PC-9 (cell line): ENCODE data around the gene ZBED4. TPM values are rescaled to one million over a fixed set of nuclear protein-coding genes. Genes with fewer than 3 reads are reported as not detected.

Experiments used
- BruUV-seq: library from RNA; stranded (reverse); fragments of 400-500 nt; replicated peaks from 2 replicates; lab custom pipeline; 2021; lab: Mats Ljungman, UMichigan
- CTCF ChIA-PET: fragments of 300-600 bp; sonication (Branson Sonifier 250); formaldehyde crosslinking; loops from one replicate; lab custom pipeline; 2022; ENCODE audit warnings: antibody characterized with exemption; lab: Charles Lee
- POLR2A ChIA-PET: fragments of 300-600 bp; sonication (Branson Sonifier 250); formaldehyde crosslinking; loops from one replicate; lab custom pipeline; 2022; ENCODE audit warnings: antibody characterized with exemption; ENCODE audit not compliant: unreplicated experiment; lab: Charles Lee
- DNase-seq, 2 experiments: peaks; one replicate each; pipeline versions ENCODE4 v3.0.0 to v3.0.0-alpha.2; 2015 to 2022; ENCODE audit warnings: mixed read lengths in 1 of 2
- H2AFZ ChIP-seq: fragments of 200-600 bp; sonication (generic); 2 replicates; pipeline ENCODE4 v1.8.1; 2017; ENCODE audit warnings: antibody characterized with exemption
- H3F3A ChIP-seq: fragments of 200-600 bp; sonication (generic); 2 replicates; pipeline ENCODE4 v1.8.1; 2017; ENCODE audit warnings: antibody characterized with exemption, mild to moderate bottlenecking, low read depth; ENCODE audit not compliant: insufficient read depth
- H3K27ac ChIP-seq: fragments of 200-600 bp; sonication (generic); 2 replicates; pipeline ENCODE4 v1.6.1; 2016; ENCODE audit warnings: mixed run types
- H3K27me3 ChIP-seq: fragments of 200-600 bp; sonication (generic); 2 replicates; pipeline ENCODE4 v1.6.1; 2016; ENCODE audit warnings: low read depth, mixed run types; ENCODE audit not compliant: insufficient read depth
- H3K36me3 ChIP-seq: fragments of 200-600 bp; sonication (generic); 2 replicates; pipeline ENCODE4 v1.6.1; 2016; ENCODE audit warnings: low read depth, mixed run types
- H3K4me1 ChIP-seq: fragments of 200-600 bp; sonication (generic); replicated peaks from 2 replicates; pipeline ENCODE4 v1.6.1; 2016; ENCODE audit warnings: mixed run types; ENCODE audit not compliant: insufficient read depth
- H3K4me2 ChIP-seq: fragments of 200-600 bp; sonication (generic); 2 replicates; pipeline ENCODE4 v1.6.1; 2017; ENCODE audit warnings: mixed run types
- H3K4me3 ChIP-seq: fragments of 200-600 bp; sonication (generic); 2 replicates; pipeline ENCODE4 v1.6.1; 2016; ENCODE audit warnings: mixed run types
- H3K79me2 ChIP-seq: fragments of 200-600 bp; sonication (generic); 2 replicates; pipeline ENCODE4 v1.6.1; 2017; ENCODE audit warnings: low read depth, mixed run types
- H3K9me2 ChIP-seq: fragments of 200-600 bp; sonication (generic); 2 replicates; pipeline ENCODE4 v1.8.1; 2017; ENCODE audit warnings: mild to moderate bottlenecking; ENCODE audit not compliant: insufficient read depth
- H3K9me3 ChIP-seq: fragments of 200-600 bp; sonication (generic); 2 replicates; pipeline ENCODE4 v1.8.1; 2016; ENCODE audit warnings: low read depth; ENCODE audit not compliant: insufficient read depth
- H4K20me1 ChIP-seq: fragments of 200-600 bp; sonication (generic); 2 replicates; pipeline ENCODE4 v1.8.1; 2017; ENCODE audit not compliant: insufficient read depth
- EZH2 ChIP-seq: fragments of 200-600 bp; sonication (generic); IDR thresholded peaks from 2 replicates; pipeline ENCODE4 v1.8.0; 2017; ENCODE audit warnings: antibody characterized with exemption, low read depth
- intact Hi-C: fragments of 100-400 bp; cut with micrococcal nuclease; formaldehyde crosslinking; loops from one replicate; pipeline ENCODE4 v1.10.0; 2022; ENCODE audit not compliant: unreplicated experiment
- total RNA-seq: library from RNA; stranded (reverse); gene quantifications from 2 replicates; pipeline ENCODE4 v1.2.3, GENCODE V29; 2021
- TF ChIP-seq, protein P1 (sequence below): fragments of 200-600 bp; sonication (generic); conservative IDR thresholded peaks from 2 replicates; pipeline ENCODE4 v1.6.1; 2017; ENCODE audit warnings: mixed run types, antibody characterized with exemption, mild to moderate bottlenecking, moderate library complexity

The ZBED4 gene
- total RNA-seq, 1 experiment from 2014 or later, result 21.4 TPM

DNA sequence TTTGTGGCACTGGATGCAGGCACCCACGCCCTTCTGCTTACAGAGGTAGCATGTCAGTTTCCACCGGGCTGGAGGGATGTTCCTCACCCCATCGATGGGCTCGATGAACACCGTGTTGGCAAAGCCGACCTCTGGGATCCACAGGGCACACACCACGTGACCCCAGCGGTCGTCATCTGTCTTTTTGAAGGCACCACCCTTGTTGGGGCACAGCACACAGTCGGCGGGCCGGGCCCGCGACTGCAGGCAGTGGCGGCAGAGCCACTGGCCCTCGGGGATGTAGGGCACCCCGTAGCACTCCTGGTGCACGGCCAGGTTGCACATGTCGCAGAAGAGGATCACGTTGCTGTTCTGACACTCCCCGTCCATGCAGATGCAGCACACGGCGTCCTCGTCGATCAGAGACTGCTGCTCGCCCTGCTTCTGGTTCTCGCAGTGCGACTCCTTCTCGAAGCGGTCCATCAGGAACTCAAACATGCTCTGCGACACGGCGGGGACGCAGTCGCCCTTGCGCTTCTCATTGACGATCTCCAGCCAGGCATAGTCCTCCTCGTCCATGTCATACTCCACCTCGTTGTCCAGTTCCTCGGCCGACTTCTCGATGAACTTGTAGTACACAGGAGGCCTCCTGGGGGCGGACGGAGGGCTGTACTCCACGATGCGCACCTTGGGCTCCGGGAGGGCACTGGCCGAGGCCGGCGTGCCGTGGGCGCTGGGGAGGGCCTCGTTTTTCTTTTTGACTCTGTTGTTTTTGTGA, 30.2 kb upstream of the ZBED4 start:
- Histone ChIP-seq H3K36me3 (peaks cover 34% of the 10 kb centered on the region), H3K79me2 (peaks cover 86% of the 10 kb centered on the region), H3K4me2 (no peak overlapping the region), H4K20me1 (peaks cover 84% of the 10 kb centered on the region), H3K4me3 (no peak overlapping the region), H3K4me1 (peaks cover 17% of the 10 kb centered on the region), H3K9me3 (no peaks in the 10 kb centered on the region), H3K27me3 (no peaks in the 10 kb centered on the region), H2AFZ (no peak overlapping the region), H3F3A (no peaks in the 10 kb centered on the region), H3K27ac (no peak overlapping the region), H3K9me2 (no peaks in the 10 kb centered on the region)
- POLR2A ChIA-PET, result no interaction called here
- no TSS peak for BruUV-seq
- intact Hi-C loops, result no loop called here
- CTCF ChIA-PET, result no interaction called here
- TF ChIP-seq, protein P1, sequence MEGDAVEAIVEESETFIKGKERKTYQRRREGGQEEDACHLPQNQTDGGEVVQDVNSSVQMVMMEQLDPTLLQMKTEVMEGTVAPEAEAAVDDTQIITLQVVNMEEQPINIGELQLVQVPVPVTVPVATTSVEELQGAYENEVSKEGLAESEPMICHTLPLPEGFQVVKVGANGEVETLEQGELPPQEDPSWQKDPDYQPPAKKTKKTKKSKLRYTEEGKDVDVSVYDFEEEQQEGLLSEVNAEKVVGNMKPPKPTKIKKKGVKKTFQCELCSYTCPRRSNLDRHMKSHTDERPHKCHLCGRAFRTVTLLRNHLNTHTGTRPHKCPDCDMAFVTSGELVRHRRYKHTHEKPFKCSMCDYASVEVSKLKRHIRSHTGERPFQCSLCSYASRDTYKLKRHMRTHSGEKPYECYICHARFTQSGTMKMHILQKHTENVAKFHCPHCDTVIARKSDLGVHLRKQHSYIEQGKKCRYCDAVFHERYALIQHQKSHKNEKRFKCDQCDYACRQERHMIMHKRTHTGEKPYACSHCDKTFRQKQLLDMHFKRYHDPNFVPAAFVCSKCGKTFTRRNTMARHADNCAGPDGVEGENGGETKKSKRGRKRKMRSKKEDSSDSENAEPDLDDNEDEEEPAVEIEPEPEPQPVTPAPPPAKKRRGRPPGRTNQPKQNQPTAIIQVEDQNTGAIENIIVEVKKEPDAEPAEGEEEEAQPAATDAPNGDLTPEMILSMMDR, result no peak
- no peak for TF ChIP-seq EZH2
- no peak for DNase-seq

DNA sequence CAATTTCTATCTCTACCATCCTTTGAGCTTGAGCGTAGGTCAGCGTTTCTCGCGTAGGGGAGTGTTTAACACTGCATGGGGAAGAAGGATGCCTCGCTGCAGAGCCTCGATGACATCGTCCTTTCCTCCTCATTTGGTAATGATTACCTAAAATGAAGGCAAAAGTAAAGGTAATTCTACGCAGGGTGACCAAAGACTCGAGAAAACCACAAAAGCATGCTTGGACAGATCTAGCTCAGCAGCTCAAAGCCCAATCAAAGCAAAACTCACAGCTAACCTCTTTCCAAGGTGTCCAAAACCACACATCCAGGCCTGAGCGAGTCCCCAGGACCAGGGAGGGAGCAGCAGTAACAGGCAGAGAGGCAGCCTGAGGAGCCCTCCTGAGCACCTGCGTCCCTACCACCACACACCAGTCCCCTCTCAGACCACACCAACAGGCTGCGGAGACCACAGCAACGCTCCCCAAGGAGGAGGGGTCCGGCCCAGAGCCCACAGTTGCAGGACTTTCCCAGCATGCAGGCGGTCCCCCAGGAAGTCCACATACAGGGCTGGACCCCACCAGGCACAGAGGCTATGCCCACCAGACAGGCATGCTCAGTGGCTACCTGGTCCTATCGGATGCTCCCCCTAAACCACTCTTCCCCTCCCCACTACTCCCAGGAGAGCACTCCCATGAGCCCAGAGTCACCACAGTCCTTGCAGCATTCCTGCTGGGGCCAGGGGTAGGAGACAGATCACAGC, 29.3 kb upstream of the ZBED4 start:
- Histone ChIP-seq H3K4me3 (no peak overlapping the region), H3K9me3 (peaks cover 1% of the 10 kb centered on the region; the same call in 1 of the 2 replicates), H3K4me1 (peaks cover 17% of the 10 kb centered on the region), H3K36me3 (peaks cover 33% of the 10 kb centered on the region), H3K4me2 (peak overlapping the region; percentile 100; the same call in 1 of the 2 replicates), H3F3A (peaks cover 4% of the 10 kb centered on the region; the same call in 1 of the 2 replicates), H4K20me1 (peaks cover 75% of the 10 kb centered on the region), H2AFZ (no peak overlapping the region), H3K9me2 (no peaks in the 10 kb centered on the region), H3K27ac (no peak overlapping the region), H3K27me3 (no peaks in the 10 kb centered on the region), H3K79me2 (peaks cover 77% of the 10 kb centered on the region)
- intact Hi-C loops, result no loop called here
- CTCF ChIA-PET, result no interaction called here
- TF ChIP-seq, protein P1, result no peak
- TF ChIP-seq EZH2, result no peak
- POLR2A ChIA-PET, result no interaction called here
- DNase-seq, result no peak
- no TSS peak for BruUV-seq

DNA sequence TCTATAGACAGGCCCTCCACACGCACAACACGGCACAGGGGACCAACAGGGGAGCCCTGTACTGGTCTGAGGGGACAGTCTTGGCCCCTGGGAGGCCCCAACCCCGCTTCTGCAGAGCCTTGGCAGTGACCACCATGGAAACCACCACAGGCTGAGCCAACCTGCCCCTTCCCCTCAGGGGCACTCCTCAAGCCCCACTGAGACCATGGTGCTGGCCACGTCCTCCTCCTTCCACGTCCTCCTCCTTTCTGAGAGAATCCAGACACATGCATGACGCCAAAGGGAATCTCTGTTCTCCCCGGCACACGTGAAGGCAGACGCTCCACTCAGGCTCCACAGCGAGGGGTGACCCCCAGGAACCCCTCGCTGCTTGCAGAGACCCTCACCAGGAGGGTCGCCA, 28.7 kb upstream of the ZBED4 start:
- BruUV-seq, result no TSS peak
- H4K20me1 ChIP-seq, result peaks cover 69% of the 10 kb centered on the region
- peak overlapping the region; percentile 100 for H3K4me2 ChIP-seq
- H3K9me3 ChIP-seq, result peaks cover 7% of the 10 kb centered on the region; the same call in 1 of the 2 replicates
- peaks cover 32% of the 10 kb centered on the region for H3K36me3 ChIP-seq
- peaks cover 17% of the 10 kb centered on the region for H3K4me1 ChIP-seq
- no peak overlapping the region for H2AFZ ChIP-seq
- TF ChIP-seq, protein P1, result no peak
- no peak for TF ChIP-seq EZH2
- DNase-seq, result no peak
- CTCF ChIA-PET, result interaction anchor here (0.7 kb wide), 1 partner anchor 30 kb away, joined by 5 read pairs; no protein-coding TSS in a partner anchor
- H3K27me3 ChIP-seq, result no peaks in the 10 kb centered on the region
- no peak overlapping the region for H3K27ac ChIP-seq
- peaks cover 10% of the 10 kb centered on the region; the same call in 1 of the 2 replicates for H3F3A ChIP-seq
- intact Hi-C loops, result no loop called here
- POLR2A ChIA-PET, result no interaction called here
- H3K9me2 ChIP-seq, result no peaks in the 10 kb centered on the region
- H3K4me3 ChIP-seq, result no peak overlapping the region; the same call in 1 of the 2 replicates
- H3K79me2 ChIP-seq, result peaks cover 72% of the 10 kb centered on the region
